HFFc6 (cell line): ENCODE data around the gene PAQR3. TPM values are rescaled to one million over a fixed set of nuclear protein-coding genes. Genes with fewer than 3 reads are reported as not detected.

Source experiments
- DNase-seq: peaks from one replicate; pipeline ENCODE4 v3.0.0-alpha.2; 2018
- H3K27ac Mint-ChIP-seq: 2 replicates; pipeline ENCODE4 v1.8.0; 2020; ENCODE audit warnings: mild to moderate bottlenecking, mixed read lengths
- H3K27me3 Mint-ChIP-seq: 2 replicates; pipeline ENCODE4 v1.8.0; 2021; ENCODE audit warnings: mild to moderate bottlenecking, moderate library complexity, mixed read lengths; ENCODE audit not compliant: insufficient read depth
- H3K36me3 Mint-ChIP-seq: 2 replicates; pipeline ENCODE4 v1.8.0; 2021; ENCODE audit warnings: low read depth, mixed read lengths
- H3K4me1 Mint-ChIP-seq: 2 replicates; pipeline ENCODE4 v1.8.0; 2020; ENCODE audit warnings: low read depth, mixed read lengths
- H3K4me3 Mint-ChIP-seq: 2 replicates; pipeline ENCODE4 v1.8.0; 2020; ENCODE audit warnings: mild to moderate bottlenecking, moderate library complexity, mixed read lengths
- H3K9me3 Mint-ChIP-seq: 2 replicates; pipeline ENCODE4 v1.8.0; 2020; ENCODE audit warnings: mild to moderate bottlenecking, mixed read lengths
- CTCF ChIP-seq: fragments of 200-600 bp; sonication (generic); IDR thresholded peaks from 2 replicates; pipeline ENCODE4 v1.5.0; 2021; ENCODE audit warnings: antibody characterized with exemption, mild to moderate bottlenecking
- total RNA-seq, 6 experiments: library from RNA; stranded (reverse); fragmentation: NEBNext Ultra II Directional; extraction: Animal tissue kit (Norgen Biotek cat#: 25700); gene quantifications; 2 replicates in 1 of 6; 3 replicates in 5 of 6; pipeline ENCODE4 v1.2.3, GENCODE V29; 2021

PAQR3 gene
- total RNA-seq, 6 experiments from 2014 or later: 18.1 to 26.3 (median 22.1) TPM

GRCh38 chr4:78940752-78941151 lies 1.5 kb upstream of the PAQR3 start:
- peaks cover 23% of the 10 kb centered on the region for H3K27me3 Mint-ChIP-seq
- no peak for DNase-seq
- TF ChIP-seq CTCF: no peak

GRCh38 chr4:78939667-78940008 lies 400 bp upstream of the PAQR3 start:
- H3K4me3 Mint-ChIP-seq: peak overlapping the region; percentile 88
- DNase-seq: no peak
- peaks cover 14% of the 10 kb centered on the region for H3K27me3 Mint-ChIP-seq
- peaks cover 29% of the 10 kb centered on the region for H3K4me1 Mint-ChIP-seq
- no peak for TF ChIP-seq CTCF
- H3K27ac Mint-ChIP-seq: peak overlapping the region; percentile 57
- H3K9me3 Mint-ChIP-seq: no peaks in the 10 kb centered on the region
- H3K36me3 Mint-ChIP-seq: no peaks in the 10 kb centered on the region

More at GRCh38 chr4:78940752-78941151, 1.5 kb upstream of the PAQR3 start:
- Mint-ChIP-seq H3K4me3 (no peak overlapping the region), H3K4me1 (peaks cover 33% of the 10 kb centered on the region), H3K36me3 (no peaks in the 10 kb centered on the region), H3K27ac (no peak overlapping the region), H3K9me3 (no peaks in the 10 kb centered on the region)

- peak overlapping the region; percentile 94 for H3K27ac Mint-ChIP-seq
- H3K4me3 Mint-ChIP-seq: peak overlapping the region; percentile 96
- TF ChIP-seq CTCF: no peak
- H3K9me3 Mint-ChIP-seq: no peaks in the 10 kb centered on the region
- H3K27me3 Mint-ChIP-seq: peaks cover 9% of the 10 kb centered on the region
- H3K36me3 Mint-ChIP-seq: peaks cover 3% of the 10 kb centered on the region; the same call in 1 of the 2 replicates
- H3K4me1 Mint-ChIP-seq: peaks cover 29% of the 10 kb centered on the region
- DNase-seq: no peak
Measured at GRCh38 chr4:78938474-78938867, 767 bp downstream of the PAQR3 start.

- peaks cover 29% of the 10 kb centered on the region for H3K4me1 Mint-ChIP-seq
- TF ChIP-seq CTCF: no peak
- peak; percentile 17 for DNase-seq
- peak overlapping the region; percentile 96 for H3K4me3 Mint-ChIP-seq
- H3K27ac Mint-ChIP-seq: peak overlapping the region; percentile 55; the same call in 1 of the 2 replicates
- peaks cover 7% of the 10 kb centered on the region for H3K27me3 Mint-ChIP-seq
- H3K9me3 Mint-ChIP-seq: no peaks in the 10 kb centered on the region
- H3K36me3 Mint-ChIP-seq: peaks cover 4% of the 10 kb centered on the region; the same call in 1 of the 2 replicates
Measured at GRCh38 chr4:78937837-78938236, 1.4 kb downstream of the PAQR3 start.

- Mint-ChIP-seq H3K36me3 (peaks cover 8% of the 10 kb centered on the region; the same call in 1 of the 2 replicates), H3K27ac (peak overlapping the region; percentile 10; the same call in 1 of the 2 replicates), H3K27me3 (peaks cover 2% of the 10 kb centered on the region; the same call in 1 of the 2 replicates), H3K4me3 (no peak overlapping the region), H3K4me1 (peaks cover 29% of the 10 kb centered on the region), H3K9me3 (no peaks in the 10 kb centered on the region)
- DNase-seq: no peak
- TF ChIP-seq CTCF: no peak
Measured at GRCh38 chr4:78936989-78937388, 2.2 kb downstream of the PAQR3 start.
